Ovary (tissue), 9 donors: ENCODE measurements around the gene MYO1B. TPM values are rescaled to one million over a fixed set of nuclear protein-coding genes. Genes with fewer than 3 reads are reported as not detected.

Experiments
- DNase-seq, 5 donors: peaks; one replicate each; pipeline ENCODE4 v3.0.0-alpha.2; 2019 to 2020
- H3K27ac ChIP-seq, 2 donors: fragments of 200-600 bp; one replicate each; pipeline versions ENCODE4 v1.5.1 to v1.8.0; 2019 to 2022
- H3K27me3 ChIP-seq: fragments of 200-600 bp; one replicate; pipeline ENCODE4 v1.8.0; 2022
- H3K36me3 ChIP-seq: fragments of 200-600 bp; sonication (generic); one replicate; pipeline ENCODE4 v1.5.1; 2019
- H3K4me1 ChIP-seq: one replicate; pipeline ENCODE4 v1.8.1; 2013; ENCODE audit warnings: mild to moderate bottlenecking, moderate library complexity; ENCODE audit not compliant: insufficient read depth
- H3K4me3 ChIP-seq: fragments of 200-600 bp; sonication (generic); one replicate; pipeline ENCODE4 v1.5.1; 2017
- H3K9me3 ChIP-seq, 2 donors: fragments of 200-600 bp in 1 of 2; sonication (generic) in 1 of 2; one replicate each; pipeline versions ENCODE4 v1.5.1 to v1.8.1; 2013 to 2019; ENCODE audit warnings: mild to moderate bottlenecking in 1 of 2, moderate library complexity in 1 of 2
- CTCF ChIP-seq, 3 donors: fragments of 450-650 bp in 2 of 3; fragments of 200-600 bp in 1 of 3; IDR thresholded peaks; one replicate each; pipeline versions ENCODE4 v1.5.1 to v1.8.0; 2016 to 2022; ENCODE audit warnings: antibody characterized with exemption in 3 of 3, mild to moderate bottlenecking in 1 of 3
- EP300 ChIP-seq: sonication (generic); formaldehyde crosslinking; IDR thresholded peaks from one replicate; pipeline ENCODE4 v1.6.1; 2017; ENCODE audit warnings: antibody characterized with exemption
- POLR2A ChIP-seq: fragments of 450-650 bp; IDR thresholded peaks from one replicate; pipeline ENCODE4 v1.6.1; 2017; ENCODE audit warnings: antibody characterized with exemption, mild to moderate bottlenecking, moderate library complexity
- WGBS, 3 donors: extraction: QIAGEN DNeasy Blood & Tissue Kit in 1 of 3; methylation state at CpG; one replicate each; pipeline versions ENCODE4 v1.1.5 to v1.1.7; 2013 to 2017; 5-methylcytosine and 5-hydroxymethylcytosine counted together
- intact Hi-C, 4 donors: fragments of 100-400 bp; cut with DNase I; formaldehyde crosslinking; loops; one replicate each; pipeline versions ENCODE4 v1.11.0 to v1.15.1; 2022 to 2023
- polyA plus RNA-seq, 2 donors: library from polyadenylated mRNA; stranded (reverse); fragments of 200-250 nt in 1 of 2; fragments of 350-450 nt in 1 of 2; fragmentation: Illumina TruSeq in 1 of 2; extraction: RNeasy Lipid Tissue Mini Kit (QIAGEN cat#74804) in 1 of 2; gene quantifications; one replicate each; pipeline ENCODE4 v1.2.3, GENCODE V29; 2013 to 2014
- total RNA-seq, 7 donors: library from RNA; depleted of rRNA in 2 of 7; stranded (reverse); fragments of >200 nt in 2 of 7; fragmentation: NEBNext Ultra II Directional in 3 of 7; extraction: Animal tissue kit (Norgen Biotek cat#: 25700) in 3 of 7; gene quantifications; one replicate each; pipeline versions ENCODE4 v1.1.0 to v1.2.4, GENCODE V29; 2016 to 2023
- donor health status: DM: no; HTN: no; CAD: no; lungs with moderate emphysema.
- donor health status: DM: no; HTN: no; CAD: no.
- donor health status: Bipolar disorder and iron deficiency.
- donor health status: DM: yes; HTN: yes; CAD: no.
- donor health status: DM: no; HTN: no; CAD: no.
- donor health status: DM: yes; HTN: yes; CAD: no.

The MYO1B gene
- total and polyA plus RNA-seq, 9 donors, result 15.8 to 34.7 (median 27.3) TPM

- intact Hi-C loops, result no loop called here
- TF ChIP-seq EP300 (no peak), CTCF (IDR thresholded peaks at IDR 0.05) (no peak), POLR2A (no peak)
Observed at GRCh38 chr2:191318729-191319078, 73.5 kb downstream of the MYO1B start.

GRCh38 chr2:191319186-191319585, 74.0 kb downstream of the MYO1B start:
- DNase-seq, result no peak
- 78 to 91% (median 84%) methylated on average over 2 of the region's 2 CpGs for WGBS, 3 donors
- H3K27me3 ChIP-seq, result no peaks in the 10 kb centered on the region
- intact Hi-C loops, result no loop called here
- H3K27ac ChIP-seq, result no peak overlapping the region
- TF ChIP-seq POLR2A, result no peak
- TF ChIP-seq CTCF (IDR thresholded peaks at IDR 0.05), result no peak
- no peak overlapping the region for H3K4me3 ChIP-seq
- no peaks in the 10 kb centered on the region for H3K9me3 ChIP-seq
- no peaks in the 10 kb centered on the region for H3K36me3 ChIP-seq
- peaks cover 2% of the 10 kb centered on the region for H3K4me1 ChIP-seq

More at GRCh38 chr2:191318729-191319078, 73.5 kb downstream of the MYO1B start:
- no peak overlapping the region for H3K4me3 ChIP-seq
- H3K4me1 ChIP-seq, result peaks cover 2% of the 10 kb centered on the region
- no peak for DNase-seq
- no peaks in the 10 kb centered on the region for H3K9me3 ChIP-seq
- H3K36me3 ChIP-seq, result no peaks in the 10 kb centered on the region
- no peaks in the 10 kb centered on the region for H3K27me3 ChIP-seq
- H3K27ac ChIP-seq, result no peak overlapping the region

GRCh38 chr2:191320881-191321280, 75.7 kb downstream of the MYO1B start:
- Histone ChIP-seq H3K27ac (no peak overlapping the region), H3K36me3 (no peaks in the 10 kb centered on the region), H3K9me3 (no peaks in the 10 kb centered on the region), H3K4me1 (peaks cover 2% of the 10 kb centered on the region), H3K27me3 (no peaks in the 10 kb centered on the region), H3K4me3 (no peak overlapping the region)
- DNase-seq, result no peak
- no peak for TF ChIP-seq CTCF (IDR thresholded peaks at IDR 0.05)
- 91 to 98% (median 92%) methylated on average over 1 of the region's 1 CpG for WGBS, 3 donors
- intact Hi-C loops, result no loop called here

- H3K27ac ChIP-seq, result no peak overlapping the region
Observed at GRCh38 chr2:191321861-191322662, 76.9 kb downstream of the MYO1B start.

More at GRCh38 chr2:191321861-191322662, 76.9 kb downstream of the MYO1B start:
- Histone ChIP-seq H3K36me3 (no peaks in the 10 kb centered on the region), H3K27me3 (no peaks in the 10 kb centered on the region), H3K9me3 (no peaks in the 10 kb centered on the region), H3K4me1 (peaks cover 2% of the 10 kb centered on the region), H3K4me3 (no peak overlapping the region)
- DNase-seq, result no peak
- TF ChIP-seq EP300 (no peak), POLR2A (no peak), CTCF (IDR thresholded peaks at IDR 0.05) (no peak)
- WGBS, 3 donors, result 81 to 90% (median 84%) methylated on average over 4 of the region's 4 CpGs
- intact Hi-C loops, result no loop called here
